ENCODE results near the gene CUBN. TPM values are rescaled to one million over a fixed set of nuclear protein-coding genes. Genes with fewer than 3 reads are reported as not detected.

Gene CUBN
- total RNA-seq, 1 donor from 2014 or later: 1.0 TPM

- Mint-ChIP-seq H3K4me3 (no peak overlapping the region), H3K9me3 (no peaks in the 10 kb centered on the region), H3K27ac (no peak overlapping the region), H3K4me1 (ENCODE audit: unreplicated experiment) (peaks cover 11% of the 10 kb centered on the region), H3K36me3 (peaks cover 5% of the 10 kb centered on the region), H3K27me3 (no peaks in the 10 kb centered on the region)
- DNase-seq (ENCODE audit: extremely low spot score, unreplicated experiment): no peak
- no peak for TF ChIP-seq CTCF (conservative IDR thresholded peaks at IDR 0.05)
Measured at GRCh38 chr10:17146892-17147291, 17.3 kb upstream of the CUBN start.

GRCh38 chr10:17145239-17145638 is 15.6 kb upstream of the CUBN start:
- no peak overlapping the region for H3K27ac Mint-ChIP-seq
- no peak for DNase-seq (ENCODE audit: extremely low spot score, unreplicated experiment)
- H3K27me3 Mint-ChIP-seq: no peaks in the 10 kb centered on the region
- H3K4me3 Mint-ChIP-seq: no peak overlapping the region
- TF ChIP-seq CTCF (conservative IDR thresholded peaks at IDR 0.05): no peak
- peaks cover 11% of the 10 kb centered on the region for H3K4me1 Mint-ChIP-seq (ENCODE audit: unreplicated experiment)
- H3K36me3 Mint-ChIP-seq: peaks cover 5% of the 10 kb centered on the region
- peaks cover 5% of the 10 kb centered on the region for H3K9me3 Mint-ChIP-seq

- no peak for DNase-seq (ENCODE audit: extremely low spot score, unreplicated experiment)
- no peak for TF ChIP-seq CTCF (conservative IDR thresholded peaks at IDR 0.05)
Measured at GRCh38 chr10:17144757-17145156, 15.1 kb upstream of the CUBN start.

GRCh38 chr10:17144032-17144431 is 14.4 kb upstream of the CUBN start:
- Mint-ChIP-seq H3K9me3 (peaks cover 5% of the 10 kb centered on the region), H3K27ac (no peak overlapping the region), H3K4me1 (ENCODE audit: unreplicated experiment) (peaks cover 17% of the 10 kb centered on the region), H3K4me3 (no peak overlapping the region), H3K27me3 (no peaks in the 10 kb centered on the region), H3K36me3 (no peaks in the 10 kb centered on the region)
- no peak for DNase-seq (ENCODE audit: extremely low spot score, unreplicated experiment)
- no peak for TF ChIP-seq CTCF (conservative IDR thresholded peaks at IDR 0.05)

More at GRCh38 chr10:17144757-17145156, 15.1 kb upstream of the CUBN start:
- H3K9me3 Mint-ChIP-seq: peaks cover 5% of the 10 kb centered on the region
- H3K27ac Mint-ChIP-seq: no peak overlapping the region
- H3K4me1 Mint-ChIP-seq (ENCODE audit: unreplicated experiment): peaks cover 11% of the 10 kb centered on the region
- no peaks in the 10 kb centered on the region for H3K27me3 Mint-ChIP-seq
- no peak overlapping the region for H3K4me3 Mint-ChIP-seq
- H3K36me3 Mint-ChIP-seq: peaks cover 4% of the 10 kb centered on the region

- no peaks in the 10 kb centered on the region for H3K36me3 Mint-ChIP-seq
- TF ChIP-seq CTCF (conservative IDR thresholded peaks at IDR 0.05): no peak
- H3K9me3 Mint-ChIP-seq: peaks cover 5% of the 10 kb centered on the region
Measured at GRCh38 chr10:17143055-17143690, 13.6 kb upstream of the CUBN start.

More at GRCh38 chr10:17143055-17143690, 13.6 kb upstream of the CUBN start:
- Mint-ChIP-seq H3K27ac (no peak overlapping the region), H3K4me3 (no peak overlapping the region), H3K27me3 (no peaks in the 10 kb centered on the region), H3K4me1 (ENCODE audit: unreplicated experiment) (peaks cover 23% of the 10 kb centered on the region)
- DNase-seq (ENCODE audit: extremely low spot score, unreplicated experiment): no peak
